Karpas-422 (cell line): ENCODE data around the gene SKP1. TPM values are rescaled to one million over a fixed set of nuclear protein-coding genes. Genes with fewer than 3 reads are reported as not detected.

Experiments
- DNase-seq: peaks from one replicate; pipeline ENCODE4 v3.0.0-alpha.2; 2015
- H2AFZ ChIP-seq: fragments of 200-600 bp; sonication (generic); 2 replicates; pipeline ENCODE4 v1.6.1; 2014; ENCODE audit warnings: antibody characterized with exemption, low read length, mixed read lengths
- H3K27ac ChIP-seq: fragments of 200-600 bp; sonication (generic); 2 replicates; pipeline ENCODE4 v1.5.1; 2014; ENCODE audit warnings: mild to moderate bottlenecking, low read length, moderate library complexity
- H3K27me3 ChIP-seq: fragments of 200-600 bp; sonication (generic); 2 replicates; pipeline ENCODE4 v1.6.1; 2014; ENCODE audit warnings: low read length, mixed read lengths
- H3K36me3 ChIP-seq: fragments of 200-600 bp; sonication (generic); 2 replicates; pipeline ENCODE4 v1.6.1; 2014; ENCODE audit warnings: low read length, mixed read lengths; ENCODE audit not compliant: insufficient read depth
- H3K4me1 ChIP-seq: fragments of 200-600 bp; sonication (generic); 2 replicates; pipeline ENCODE4 v1.6.1; 2014; ENCODE audit warnings: mild to moderate bottlenecking, low read length, mixed read lengths
- H3K4me2 ChIP-seq: fragments of 200-600 bp; sonication (generic); 2 replicates; pipeline ENCODE4 v1.6.1; 2014; ENCODE audit warnings: low read length, low read depth, mild to moderate bottlenecking; ENCODE audit not compliant: poor library complexity, severe bottlenecking
- H3K4me3 ChIP-seq: fragments of 200-600 bp; sonication (generic); 2 replicates; pipeline ENCODE4 v1.5.1; 2014; ENCODE audit warnings: mild to moderate bottlenecking, antibody characterized with exemption, low read length, mixed read lengths
- H3K79me2 ChIP-seq: fragments of 200-600 bp; sonication (generic); 2 replicates; pipeline ENCODE4 v1.6.1; 2014; ENCODE audit warnings: mild to moderate bottlenecking, low read length, mixed read lengths
- H3K9ac ChIP-seq: fragments of 200-600 bp; sonication (generic); 2 replicates; pipeline ENCODE4 v1.6.0; 2014; ENCODE audit warnings: low read length
- H3K9me2 ChIP-seq: fragments of 200-600 bp; sonication (generic), shearing (Covaris generic); replicated peaks from 2 replicates; pipeline ENCODE4 v1.6.0; 2014; ENCODE audit warnings: mild to moderate bottlenecking, low read length, moderate library complexity; ENCODE audit not compliant: insufficient read depth
- H3K9me3 ChIP-seq: fragments of 300-700, 200-600 bp; sonication (generic); 2 replicates; pipeline ENCODE4 v1.6.1; 2014; ENCODE audit warnings: low read length, mixed read lengths
- H4K20me1 ChIP-seq: fragments of 200-600 bp; sonication (generic); 2 replicates; pipeline ENCODE4 v1.6.1; 2014; ENCODE audit warnings: mild to moderate bottlenecking, antibody characterized with exemption, low read length, low read depth; ENCODE audit not compliant: insufficient read depth
- total RNA-seq: library from RNA; depleted of rRNA; stranded (reverse); fragments of >200 nt; shearing (Covaris generic); gene quantifications from 2 replicates; pipeline ENCODE4 v1.2.3, GENCODE V29; 2014; ENCODE audit warnings: low replicate concordance

The SKP1 gene
- total RNA-seq, 1 experiment from 2014 or later: 210 TPM

GRCh38 chr5:134124289-134125038 lies 52.3 kb downstream of the SKP1 start:
- Histone ChIP-seq H3K9me3 (no peaks in the 10 kb centered on the region), H3K9me2 (no peaks in the 10 kb centered on the region), H3K4me2 (no peak overlapping the region), H3K4me3 (no peak overlapping the region), H3K27me3 (no peaks in the 10 kb centered on the region), H3K27ac (no peak overlapping the region), H3K9ac (no peak overlapping the region), H4K20me1 (peaks cover 26% of the 10 kb centered on the region; the same call in 1 of the 2 replicates), H2AFZ (no peak overlapping the region), H3K79me2 (no peaks in the 10 kb centered on the region), H3K4me1 (peaks cover 8% of the 10 kb centered on the region), H3K36me3 (no peaks in the 10 kb centered on the region)
- no peak for DNase-seq

GRCh38 chr5:134123360-134123759 lies 53.4 kb downstream of the SKP1 start:
- Histone ChIP-seq H3K4me2 (no peak overlapping the region), H3K9ac (no peak overlapping the region), H3K27ac (no peak overlapping the region), H3K9me2 (no peaks in the 10 kb centered on the region), H3K36me3 (no peaks in the 10 kb centered on the region), H2AFZ (no peak overlapping the region), H3K27me3 (no peaks in the 10 kb centered on the region), H3K4me1 (peaks cover 8% of the 10 kb centered on the region), H3K9me3 (no peaks in the 10 kb centered on the region), H4K20me1 (peaks cover 26% of the 10 kb centered on the region; the same call in 1 of the 2 replicates), H3K4me3 (no peak overlapping the region), H3K79me2 (no peaks in the 10 kb centered on the region)
- no peak for DNase-seq

GRCh38 chr5:134122530-134122929 lies 54.2 kb downstream of the SKP1 start:
- Histone ChIP-seq H3K4me2 (no peak overlapping the region), H3K4me1 (peaks cover 8% of the 10 kb centered on the region), H3K27me3 (no peaks in the 10 kb centered on the region), H3K79me2 (no peaks in the 10 kb centered on the region), H3K4me3 (no peak overlapping the region), H3K9me3 (no peaks in the 10 kb centered on the region), H3K36me3 (no peaks in the 10 kb centered on the region), H3K9me2 (no peaks in the 10 kb centered on the region), H3K27ac (no peak overlapping the region), H2AFZ (no peak overlapping the region), H4K20me1 (peaks cover 26% of the 10 kb centered on the region; the same call in 1 of the 2 replicates), H3K9ac (no peak overlapping the region)
- DNase-seq: no peak

GRCh38 chr5:134120386-134121138 lies 56.2 kb downstream of the SKP1 start:
- Histone ChIP-seq H3K36me3 (no peaks in the 10 kb centered on the region), H3K9ac (no peak overlapping the region)

GRCh38 chr5:134119720-134120119 lies 57.0 kb downstream of the SKP1 start:
- H3K9me3 ChIP-seq: no peaks in the 10 kb centered on the region
- H4K20me1 ChIP-seq: peaks cover 11% of the 10 kb centered on the region; the same call in 1 of the 2 replicates
- no peak overlapping the region for H3K4me2 ChIP-seq
- DNase-seq: no peak
- no peaks in the 10 kb centered on the region for H3K79me2 ChIP-seq
- H3K27ac ChIP-seq: no peak overlapping the region
- H3K4me3 ChIP-seq: no peak overlapping the region
- no peak overlapping the region for H3K9ac ChIP-seq
- H2AFZ ChIP-seq: no peak overlapping the region
- no peaks in the 10 kb centered on the region for H3K36me3 ChIP-seq
- H3K4me1 ChIP-seq: no peaks in the 10 kb centered on the region
- H3K27me3 ChIP-seq: no peaks in the 10 kb centered on the region
- H3K9me2 ChIP-seq: no peaks in the 10 kb centered on the region

More at GRCh38 chr5:134120386-134121138, 56.2 kb downstream of the SKP1 start:
- Histone ChIP-seq H4K20me1 (peaks cover 19% of the 10 kb centered on the region; the same call in 1 of the 2 replicates), H3K27ac (no peak overlapping the region), H3K9me3 (no peaks in the 10 kb centered on the region), H3K79me2 (no peaks in the 10 kb centered on the region), H2AFZ (no peak overlapping the region), H3K4me2 (no peak overlapping the region), H3K27me3 (no peaks in the 10 kb centered on the region), H3K4me1 (peaks cover 7% of the 10 kb centered on the region), H3K4me3 (no peak overlapping the region), H3K9me2 (no peaks in the 10 kb centered on the region)
- DNase-seq: no peak

- Histone ChIP-seq H3K4me2 (no peak overlapping the region), H3K79me2 (no peaks in the 10 kb centered on the region), H3K9ac (no peak overlapping the region), H3K9me2 (no peaks in the 10 kb centered on the region), H3K27me3 (no peaks in the 10 kb centered on the region), H4K20me1 (0 out of 2 replicates have a peak, but pooled peaks cover 6% of the 10 kb centered on the region), H3K4me3 (no peak overlapping the region), H3K4me1 (peaks cover 5% of the 10 kb centered on the region), H2AFZ (no peak overlapping the region), H3K27ac (no peak overlapping the region), H3K36me3 (no peaks in the 10 kb centered on the region), H3K9me3 (no peaks in the 10 kb centered on the region)
- DNase-seq: no peak
These were observed 58.4 kb downstream of the SKP1 start for GRCh38 chr5:134118212-134118835.

GRCh38 chr5:134116789-134117761 lies 59.7 kb downstream of the SKP1 start:
- Histone ChIP-seq H3K4me2 (no peak overlapping the region), H3K9me3 (no peaks in the 10 kb centered on the region), H3K9me2 (no peaks in the 10 kb centered on the region), H3K4me1 (peaks cover 5% of the 10 kb centered on the region), H3K27ac (no peak overlapping the region), H3K27me3 (no peaks in the 10 kb centered on the region), H2AFZ (no peak overlapping the region), H3K36me3 (no peaks in the 10 kb centered on the region), H3K4me3 (no peak overlapping the region), H4K20me1 (0 out of 2 replicates have a peak, but pooled peaks cover 6% of the 10 kb centered on the region), H3K9ac (no peak overlapping the region), H3K79me2 (no peaks in the 10 kb centered on the region)
- DNase-seq: no peak
